Transverse colon (tissue), 4 donors: ENCODE measurements around the gene PHACTR3.

Source experiments
- CTCF ChIP-seq, 5 experiments: fragments of 200-600 bp in 3 of 5; fragments of 450-650 bp in 2 of 5; sonication (generic) in 3 of 5; IDR thresholded peaks; 1 replicate in 2 of 5; 2 replicates in 3 of 5; pipeline ENCODE4 v1.5.1; 2016 to 2017; ENCODE audit warnings: antibody characterized with exemption in 5 of 5, inconsistent platforms in 3 of 5, mild to moderate bottlenecking in 2 of 5, moderate library complexity in 1 of 5
- POLR2AphosphoS5 ChIP-seq, 3 donors: sonication (generic); formaldehyde crosslinking; IDR thresholded peaks; one replicate each; pipeline ENCODE4 v1.6.1; 2016; ENCODE audit warnings: antibody characterized with exemption in 3 of 3

GRCh38 chr20:59778615-59779200, 174.4 kb downstream of the PHACTR3 start:
- TF ChIP-seq POLR2AphosphoS5 (IDR thresholded peaks at IDR 0.05) (no peak), CTCF (IDR thresholded peaks at IDR 0.05) (no peak)
